GM12872 (cell line): ENCODE results near the gene POLR2C.

Source experiments
- CTCF ChIP-seq: IDR thresholded peaks from 3 replicates; pipeline ENCODE4 v1.5.1; 2011; ENCODE audit warnings: low read depth, mild to moderate bottlenecking, low read length, moderate library complexity; ENCODE audit not compliant: insufficient read depth

POLR2C gene

GRCh38 chr16:57516773-57517172, 54.3 kb downstream of the POLR2C start:
- TF ChIP-seq CTCF, result no peak

GRCh38 chr16:57517397-57518367, 55.2 kb downstream of the POLR2C start:
- no peak for TF ChIP-seq CTCF

- TF ChIP-seq CTCF, result no peak
Measured at GRCh38 chr16:57518520-57518919, 56.0 kb downstream of the POLR2C start.

- TF ChIP-seq CTCF, result no peak
Measured at GRCh38 chr16:57518922-57519321, 56.4 kb downstream of the POLR2C start.

- TF ChIP-seq CTCF, result peak; percentile 99
Measured at GRCh38 chr16:57519796-57520360, 57.4 kb downstream of the POLR2C start.
